H1 (cell line): Measurements from ENCODE around the gene SGO2. TPM values are rescaled to one million over a fixed set of nuclear protein-coding genes. Genes with fewer than 3 reads are reported as not detected.

Experiments
- CTCF ChIA-PET: fragments of 300-600 bp; sonication (Branson Sonifier 250); formaldehyde crosslinking; loops from one replicate; lab custom pipeline; 2021; ENCODE audit not compliant: partially characterized antibody; lab: Charles Lee
- POLR2A ChIA-PET: fragments of 300-600 bp; sonication (Branson Sonifier 250); formaldehyde crosslinking; loops from one replicate; lab custom pipeline; 2021; ENCODE audit warnings: inconsistent platforms; ENCODE audit not compliant: partially characterized antibody; lab: Charles Lee
- DNase-seq, 2 experiments: peaks; one replicate each; pipeline versions ENCODE4 v3.0.0 to v3.0.0-alpha.2; 2010 to 2022; ENCODE audit warnings: low spot score in 2 of 2, low read depth in 1 of 2, mixed read lengths in 1 of 2
- FAIRE-seq: peaks from 2 replicates; lab custom pipeline; 2011; peaks lifted over from hg19 to GRCh38; lab: Jason Lieb, UNC
- H2AFZ ChIP-seq: 2 replicates; pipeline ENCODE4 v1.8.1; 2012; ENCODE audit warnings: low read length, inconsistent platforms
- H2AK5ac ChIP-seq: 2 replicates; pipeline ENCODE4 v1.6.1; 2013; ENCODE audit warnings: low read depth, low read length
- H2BK120ac ChIP-seq: replicated peaks from 2 replicates; pipeline ENCODE3; 2013; ENCODE audit warnings: low read depth, low read length, inconsistent platforms
- H2BK12ac ChIP-seq: 2 replicates; pipeline ENCODE4 v1.6.1; 2013; ENCODE audit warnings: low read depth, low read length
- H2BK15ac ChIP-seq: 2 replicates; pipeline ENCODE4 v1.6.1; 2013; ENCODE audit warnings: low read length
- H2BK20ac ChIP-seq: 2 replicates; pipeline ENCODE4 v1.6.1; 2013; ENCODE audit warnings: low read length
- H2BK5ac ChIP-seq: 2 replicates; pipeline ENCODE4 v1.6.1; 2013; ENCODE audit warnings: low read depth, low read length
- H3K14ac ChIP-seq: 2 replicates; pipeline ENCODE4 v1.6.1; 2013; ENCODE audit warnings: inconsistent platforms; ENCODE audit not compliant: insufficient read length
- H3K18ac ChIP-seq: 2 replicates; pipeline ENCODE4 v1.6.1; 2013; ENCODE audit warnings: low read length; ENCODE audit errors: extremely low read depth
- H3K23ac ChIP-seq: 2 replicates; pipeline ENCODE4 v1.6.1; 2013; ENCODE audit warnings: inconsistent platforms; ENCODE audit not compliant: insufficient read length
- H3K23me2 ChIP-seq: 2 replicates; pipeline ENCODE4 v1.6.1; 2013; ENCODE audit warnings: low read depth, low read length
- H3K27ac ChIP-seq: 2 replicates; pipeline ENCODE4 v1.6.1; 2011; ENCODE audit warnings: low read depth, low read length, inconsistent platforms
- H3K27me3 ChIP-seq, 4 experiments: replicated peaks in 1 of 4; 1 replicate in 1 of 4; 2 replicates in 3 of 4; pipeline versions ENCODE4 v1.6.1 to v1.8.1; 2011 to 2013; ENCODE audit warnings: low read length in 3 of 4, mild to moderate bottlenecking in 3 of 4, inconsistent platforms in 2 of 4, mixed read lengths in 2 of 4, moderate library complexity in 1 of 4; ENCODE audit not compliant: control insufficient read depth in 3 of 4, insufficient read depth in 3 of 4; ENCODE audit errors: extremely low read depth in 1 of 4
- H3K36me3 ChIP-seq, 4 experiments: 2 replicates each; pipeline versions ENCODE4 v1.6.1 to v1.8.1; 2011 to 2013; ENCODE audit warnings: mild to moderate bottlenecking in 4 of 4, low read length in 3 of 4, moderate library complexity in 2 of 4, control low read depth in 1 of 4, inconsistent platforms in 1 of 4; ENCODE audit not compliant: insufficient read depth in 4 of 4, control insufficient read depth in 2 of 4
- H3K4ac ChIP-seq: replicated peaks from 2 replicates; pipeline ENCODE3; 2013; ENCODE audit warnings: low read length, low read depth, mixed read lengths, inconsistent platforms; ENCODE audit not compliant: insufficient read length
- H3K4me1 ChIP-seq, 4 experiments: replicated peaks in 1 of 4; 1 replicate in 1 of 4; 2 replicates in 3 of 4; pipeline versions ENCODE4 v1.6.1 to v1.8.1; 2011 to 2013; ENCODE audit warnings: low read length in 3 of 4, inconsistent platforms in 2 of 4, mixed read lengths in 1 of 4; ENCODE audit not compliant: insufficient read depth in 4 of 4, control insufficient read depth in 3 of 4
- H3K4me2 ChIP-seq, 2 experiments: 2 replicates each; pipeline versions ENCODE4 v1.6.1 to v1.8.1; 2011 to 2013; ENCODE audit warnings: low read depth in 2 of 2, low read length in 2 of 2, control low read depth in 1 of 2, inconsistent platforms in 1 of 2, mild to moderate bottlenecking in 1 of 2; ENCODE audit not compliant: insufficient read depth in 1 of 2
- H3K4me3 ChIP-seq, 4 experiments: fragments of 200-600, 300-600 bp in 1 of 4; sonication (generic), shearing (Covaris generic), sonication (Bioruptor Twin) in 1 of 4; 2 replicates each; pipeline versions ENCODE4 v1.5.1 to v1.8.1; 2011 to 2016; ENCODE audit warnings: low read length in 4 of 4, low read depth in 3 of 4, control low read depth in 2 of 4, inconsistent platforms in 2 of 4, mild to moderate bottlenecking in 2 of 4, mixed read lengths in 1 of 4, moderate library complexity in 1 of 4; ENCODE audit not compliant: insufficient read depth in 2 of 4; ENCODE audit errors: extremely low read depth in 1 of 4
- H3K56ac ChIP-seq: replicated peaks from 2 replicates; pipeline ENCODE3; 2013; ENCODE audit warnings: low read depth, mild to moderate bottlenecking, mixed read lengths, low read length, inconsistent platforms; ENCODE audit not compliant: insufficient read length
- H3K79me1 ChIP-seq: 2 replicates; pipeline ENCODE4 v1.6.1; 2013; ENCODE audit warnings: low read depth, low read length, control low read depth
- H3K79me2 ChIP-seq, 2 experiments: 2 replicates each; pipeline versions ENCODE4 v1.6.1 to v1.8.1; 2012 to 2013; ENCODE audit warnings: low read length in 2 of 2, mild to moderate bottlenecking in 2 of 2, inconsistent platforms in 1 of 2; ENCODE audit not compliant: insufficient read depth in 2 of 2, control insufficient read depth in 1 of 2
- H3K9ac ChIP-seq, 4 experiments: replicated peaks in 1 of 4; 1 replicate in 1 of 4; 2 replicates in 3 of 4; pipeline versions ENCODE4 v1.6.1 to v1.8.1; 2011 to 2013; ENCODE audit warnings: low read depth in 3 of 4, low read length in 3 of 4, control low read depth in 2 of 4, mild to moderate bottlenecking in 2 of 4, moderate library complexity in 2 of 4, inconsistent platforms in 1 of 4; ENCODE audit errors: extremely low read depth in 1 of 4
- H3K9me3 ChIP-seq, 2 experiments: 2 replicates each; pipeline versions ENCODE4 v1.6.1 to v1.8.1; 2012 to 2013; ENCODE audit warnings: mild to moderate bottlenecking in 2 of 2, moderate library complexity in 2 of 2, control low read depth in 1 of 2, inconsistent platforms in 1 of 2, low read depth in 1 of 2, low read length in 1 of 2, mixed read lengths in 1 of 2; ENCODE audit not compliant: insufficient read depth in 2 of 2
- H4K20me1 ChIP-seq, 2 experiments: replicated peaks in 1 of 2; 2 replicates each; pipeline versions ENCODE3 to v1.8.1; 2011 to 2013; ENCODE audit warnings: inconsistent platforms in 2 of 2, low read length in 2 of 2, mild to moderate bottlenecking in 1 of 2; ENCODE audit not compliant: insufficient read depth in 2 of 2, control insufficient read depth in 1 of 2
- H4K5ac ChIP-seq: 2 replicates; pipeline ENCODE4 v1.6.1; 2013; ENCODE audit warnings: low read length, low read depth, mixed read lengths, inconsistent platforms; ENCODE audit not compliant: insufficient read length
- H4K8ac ChIP-seq: 2 replicates; pipeline ENCODE4 v1.8.0; 2013; ENCODE audit warnings: mild to moderate bottlenecking, moderate library complexity, low read length, inconsistent platforms; ENCODE audit not compliant: insufficient read depth; ENCODE audit errors: extremely low read depth
- H4K91ac ChIP-seq: replicated peaks from 2 replicates; pipeline ENCODE3; 2013; ENCODE audit warnings: low read length, mixed read lengths, inconsistent platforms; ENCODE audit not compliant: insufficient read length
- ATF2 ChIP-seq: IDR thresholded peaks from 2 replicates; pipeline ENCODE4 v1.6.1; 2012; ENCODE audit warnings: low read length, inconsistent platforms
- BCL11A ChIP-seq, 2 experiments: IDR thresholded peaks; one replicate each; pipeline ENCODE4 v1.6.1; 2011; ENCODE audit warnings: low read depth in 2 of 2, low read length in 2 of 2, mild to moderate bottlenecking in 2 of 2
- WGBS, 2 experiments: shearing (Covaris generic) in 1 of 2; methylation state at CpG; one replicate each; pipeline versions ENCODE4 v1.1.6 to v1.1.7; 2013 to 2015; ENCODE audit warnings: low lambda C conversion rate in 2 of 2, mixed read lengths in 2 of 2, inconsistent platforms in 1 of 2, low coverage in 1 of 2, missing lambda C conversion rate in 1 of 2; ENCODE audit not compliant: insufficient replicate concordance in 2 of 2, insufficient coverage in 1 of 2, insufficient read length in 1 of 2; ENCODE audit errors: extremely low coverage in 1 of 2, missing lambda C conversion rate in 1 of 2; 5-methylcytosine and 5-hydroxymethylcytosine counted together
- polyA plus RNA-seq, 7 experiments: library from polyadenylated mRNA; depleted of rRNA in 3 of 7; stranded (reverse) in 5 of 7; unstranded in 2 of 7; fragments of >200 nt in 5 of 7; fragments of 200-250 nt in 2 of 7; gene quantifications; 1 replicate in 5 of 7; 2 replicates in 1 of 7; 4 replicates in 1 of 7; pipeline versions ENCODE4 v1.2.1 to v1.2.3, GENCODE V29; 2011 to 2013; ENCODE audit warnings: missing spikeins in 2 of 7, mixed read lengths in 2 of 7
- total RNA-seq: library from RNA; stranded (reverse); fragmentation: NEBNext Ultra II Directional; extraction: Animal tissue kit (Norgen Biotek cat#: 25700); gene quantifications from 2 replicates; pipeline ENCODE4 v1.2.1, GENCODE V29; 2021

The SGO2 gene
- total and polyA plus RNA-seq, 2 of the 8 experiments (the other 6 are each of a cell fraction or from before 2014, with no cell fraction given), result 2.4 to 33.2 TPM

GRCh38 chr2:200509235-200509611, 16.8 kb upstream of the SGO2 start:
- Histone ChIP-seq H3K36me3 (no peaks in the 10 kb centered on the region), H3K27ac (no peak overlapping the region), H2AFZ (peak overlapping the region; percentile 76), H3K18ac (peak overlapping the region; percentile 92), H3K23ac (no peak overlapping the region), H2AK5ac (no peak overlapping the region), H3K4me2 (peak overlapping the region; percentile 87 to 90), H3K4ac (peak overlapping the region; percentile 74), H3K79me1 (0 out of 2 replicates have a peak, but pooled peaks cover 2% of the 10 kb centered on the region), H3K56ac (peak overlapping the region; percentile 27), H3K14ac (no peak overlapping the region), H3K27me3 (no peaks in the 10 kb centered on the region; a peak in 1 of 7 replicates), H2BK12ac (no peak overlapping the region; the same call in 1 of the 2 replicates)
- POLR2A ChIA-PET, result interaction anchor here (1.0 to 2.0 kb wide), 3 partner anchors 16 to 28 kb away, joined by 3 to 8 read pairs (median 4); partner anchors contain the start of gene SGO2
- DNase-seq, result peak in 1 of 2 experiments; percentile 48
- no peak for FAIRE-seq
- 70% methylated on average over 8 of the region's 8 CpGs; no CpG with 5 or more reads in 1 of the 2 experiments for WGBS, 2 experiments
- TF ChIP-seq ATF2 (no peak), BCL11A (IDR thresholded peaks at IDR 0.05; ENCODE audit: low read depth in 2 of 2, low read length in 2 of 2) (no peak)
- TF ChIP-seq, all 59 proteins: peak for 0
- no peak overlapping the region for H2BK20ac ChIP-seq
- no peak overlapping the region for H2BK120ac ChIP-seq
- H4K8ac ChIP-seq, result peak overlapping the region; percentile 37; the same call in 1 of the 2 replicates
- H4K91ac ChIP-seq, result peak overlapping the region; percentile 11
- H3K9ac ChIP-seq, result peak overlapping the region in 3 of 4 experiments; percentile 16 to 51 (median 39); a peak in 4 of 7 replicates
- no peaks in the 10 kb centered on the region for H4K20me1 ChIP-seq
- H4K5ac ChIP-seq, result no peak overlapping the region
- H3K79me2 ChIP-seq, result no peaks in the 10 kb centered on the region
- H3K9me3 ChIP-seq, result no peaks in the 10 kb centered on the region
- peaks cover 9% of the 10 kb centered on the region for H3K23me2 ChIP-seq
- peak overlapping the region; percentile 56 to 84 (median 73) for H3K4me3 ChIP-seq
- H2BK5ac ChIP-seq, result no peak overlapping the region; the same call in 1 of the 2 replicates
- CTCF ChIA-PET, result interaction anchor here (0.7 to 4.2 kb wide), 10 partner anchors 13 to 525 kb away, joined by 3 to 49 read pairs (median 4); no protein-coding TSS in a partner anchor
- H2BK15ac ChIP-seq, result no peak overlapping the region
- peaks cover 0 to 3% (median under 1%) of the 10 kb centered on the region in 4 experiments; a peak in 2 of 7 replicates for H3K4me1 ChIP-seq
